CD4-positive, alpha-beta T cell treated with Interleukin-2 at 100 ng/mL for 4 hours (primary cell): ENCODE measurements around the gene RAB36.

Experiments
- DNase-seq: peaks from one replicate; pipeline ENCODE4 v3.0.0-alpha.2; 2020; ENCODE audit warnings: low spot score

RAB36 gene

DNA sequence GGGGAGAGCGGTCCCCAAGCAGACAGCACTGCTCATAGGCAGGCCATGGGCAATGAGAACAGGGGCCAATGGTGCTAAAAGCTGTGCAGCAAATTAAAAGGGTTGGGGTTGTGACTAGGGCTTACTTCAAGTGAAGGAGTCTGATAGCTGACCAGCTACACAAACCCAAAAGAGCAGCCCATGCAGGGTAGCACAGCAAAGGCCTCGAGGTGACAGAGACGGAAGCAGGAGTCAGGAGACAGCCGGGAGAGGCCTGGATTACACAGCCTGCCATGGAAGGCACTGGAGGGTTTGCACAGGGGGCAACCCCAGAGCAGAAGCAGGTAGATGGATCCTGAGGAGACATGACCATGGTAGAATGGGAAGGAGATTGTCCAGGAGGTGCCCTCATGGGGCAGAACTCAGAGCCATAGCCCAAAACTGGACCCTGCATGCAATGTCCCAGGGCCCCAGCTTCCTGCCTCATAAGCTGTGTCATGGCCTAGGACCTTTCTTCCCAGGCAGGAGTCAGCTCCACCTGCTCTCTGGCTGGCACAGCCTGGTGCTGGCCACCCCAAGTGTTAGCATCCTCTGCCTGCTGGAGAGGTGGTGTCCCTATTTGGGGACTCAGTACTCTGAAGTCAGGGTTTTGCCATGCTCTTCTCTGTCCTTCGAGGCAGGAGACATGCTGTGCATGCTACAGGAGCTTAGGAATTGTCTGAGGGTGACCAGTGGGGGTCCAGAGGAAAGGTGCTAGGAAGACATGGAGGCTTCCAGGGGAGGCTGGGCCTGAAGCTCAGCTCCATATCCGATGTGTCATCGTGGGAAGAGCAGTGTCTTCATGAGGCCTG lies 36.8 kb upstream of the RAB36 start:
- DNase-seq = no peak

DNA sequence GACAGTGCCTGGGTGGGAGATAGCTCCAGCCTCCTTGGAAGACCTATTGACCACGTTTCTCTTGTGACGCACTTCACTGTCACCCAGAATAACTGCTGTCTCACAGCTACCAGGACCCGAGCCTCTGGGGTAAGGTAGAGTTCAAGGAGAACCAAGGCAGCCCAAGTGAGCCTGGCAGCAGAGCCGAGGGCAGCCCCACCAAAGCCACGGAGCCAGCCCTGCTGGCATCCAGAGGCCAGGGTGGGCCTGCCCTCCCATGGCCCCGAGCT lies 36.3 kb upstream of the RAB36 start:
- no peak for DNase-seq

DNA sequence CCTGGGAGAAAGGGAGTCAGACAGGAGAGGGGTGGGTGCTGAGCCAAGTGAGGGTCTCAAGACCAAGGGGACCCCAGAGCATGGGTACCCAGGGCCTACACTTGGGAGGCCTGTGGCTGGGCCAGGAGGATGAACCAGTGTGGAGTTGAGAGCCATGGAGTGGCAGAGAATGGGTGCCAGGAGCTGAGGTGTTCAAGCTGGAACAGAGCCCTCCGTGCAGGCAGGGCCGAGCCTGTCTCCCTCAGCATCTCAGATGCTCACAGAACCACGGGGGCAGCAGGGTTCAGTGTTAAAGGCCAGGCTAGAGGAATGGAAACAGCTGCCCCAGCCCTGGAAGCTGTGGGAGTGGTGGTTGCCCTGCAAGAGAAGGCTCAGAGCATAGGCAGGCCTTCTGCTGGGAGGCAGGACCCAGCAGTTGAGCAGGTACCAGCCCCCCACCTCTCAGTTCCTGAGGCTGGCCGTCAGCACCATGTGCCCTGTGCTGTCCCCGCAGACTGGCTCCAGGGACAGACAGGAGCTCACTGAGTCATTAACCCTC lies 35.8 kb upstream of the RAB36 start:
- DNase-seq = no peak

DNA sequence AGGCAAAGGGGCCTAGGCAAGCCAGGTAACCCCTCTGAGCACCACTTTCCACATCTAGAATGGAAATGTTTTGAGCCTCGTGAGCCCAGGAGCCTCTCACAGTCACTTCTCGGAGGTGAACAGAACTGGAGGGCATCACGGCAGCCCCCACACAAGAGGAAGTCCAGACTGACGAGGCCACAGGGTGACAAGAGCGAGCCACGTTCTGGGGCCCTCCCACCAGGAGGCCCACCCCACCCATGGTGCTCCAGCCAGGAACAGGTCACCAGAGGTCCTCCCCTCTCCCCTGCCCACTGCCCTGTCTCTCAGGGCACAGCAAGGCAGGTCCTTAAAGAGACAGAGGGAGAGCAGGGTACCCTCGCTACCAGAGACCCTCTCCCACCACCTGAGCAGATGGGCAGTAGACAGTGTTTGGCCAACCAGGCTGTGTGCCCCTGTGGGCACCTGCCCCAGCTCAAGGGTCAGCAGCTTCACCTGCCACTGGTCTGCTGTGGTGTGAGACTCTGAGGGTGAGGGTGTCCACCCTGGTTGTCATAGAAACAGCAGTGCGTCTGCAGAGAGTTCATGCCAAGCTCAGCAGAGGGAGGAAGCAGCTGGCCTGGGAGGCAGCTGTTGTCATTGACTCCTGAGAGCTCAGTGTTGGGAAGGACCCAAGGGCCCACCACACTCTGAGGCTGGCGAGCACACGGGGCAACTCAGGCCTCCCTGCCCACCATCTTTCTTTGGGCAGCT lies 34.9 kb upstream of the RAB36 start:
- DNase-seq = no peak

DNA sequence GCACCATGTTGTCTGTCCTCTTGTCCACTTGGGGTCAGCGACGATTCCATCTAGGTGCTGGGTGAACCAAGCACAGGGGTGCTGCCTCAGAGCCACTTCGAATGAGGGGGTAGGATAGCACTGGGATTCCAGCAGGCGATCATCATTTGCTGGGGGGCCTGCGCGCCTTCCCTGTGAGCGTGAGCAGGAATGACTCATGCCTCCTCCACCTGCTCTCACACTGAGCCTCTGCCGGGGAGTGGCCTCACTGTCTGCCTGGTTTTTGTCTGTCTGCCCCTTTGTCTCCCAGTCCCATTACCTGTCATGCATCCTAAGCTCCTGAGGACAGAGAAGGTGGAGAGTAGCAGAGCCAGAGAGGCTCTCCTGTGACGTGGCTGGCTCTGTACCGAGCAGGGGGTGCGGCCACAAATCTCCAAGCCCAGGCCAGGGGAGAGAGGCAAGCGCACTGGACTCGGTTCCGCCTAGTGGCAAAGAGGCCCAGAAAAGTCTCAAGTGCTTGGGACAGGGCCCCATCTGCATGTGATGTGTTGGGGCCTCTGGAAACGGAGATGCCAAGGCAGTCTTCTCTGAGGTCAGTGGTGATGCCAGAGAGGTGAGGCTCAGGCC lies 34.3 kb upstream of the RAB36 start:
- DNase-seq = no peak

DNA sequence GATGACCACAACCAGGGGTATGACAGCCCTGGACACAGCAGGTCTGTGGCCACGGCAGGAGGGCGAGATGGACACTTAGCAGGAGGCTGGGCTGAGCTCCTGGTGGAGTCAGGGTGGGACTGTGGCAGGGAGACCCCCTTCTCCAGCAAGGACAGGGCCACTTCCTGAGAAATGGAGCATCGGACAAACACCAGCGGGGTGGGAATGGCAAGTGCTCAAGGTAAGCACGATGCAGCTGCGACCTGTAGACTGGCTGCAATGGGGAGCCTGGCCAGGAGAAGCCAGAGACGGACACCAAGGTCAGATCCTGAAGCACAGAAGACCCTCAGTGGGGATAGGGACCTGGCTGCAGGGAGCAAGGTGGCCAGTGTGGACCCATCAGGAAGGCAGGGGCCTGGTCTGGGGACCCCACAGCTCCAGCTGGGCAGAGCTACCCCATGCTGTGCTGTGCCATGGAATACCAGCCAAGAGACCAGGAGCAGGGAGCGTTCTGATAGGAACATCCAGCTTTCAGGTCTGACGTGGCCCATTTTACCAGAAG lies 32.7 kb upstream of the RAB36 start:
- DNase-seq = no peak

DNA sequence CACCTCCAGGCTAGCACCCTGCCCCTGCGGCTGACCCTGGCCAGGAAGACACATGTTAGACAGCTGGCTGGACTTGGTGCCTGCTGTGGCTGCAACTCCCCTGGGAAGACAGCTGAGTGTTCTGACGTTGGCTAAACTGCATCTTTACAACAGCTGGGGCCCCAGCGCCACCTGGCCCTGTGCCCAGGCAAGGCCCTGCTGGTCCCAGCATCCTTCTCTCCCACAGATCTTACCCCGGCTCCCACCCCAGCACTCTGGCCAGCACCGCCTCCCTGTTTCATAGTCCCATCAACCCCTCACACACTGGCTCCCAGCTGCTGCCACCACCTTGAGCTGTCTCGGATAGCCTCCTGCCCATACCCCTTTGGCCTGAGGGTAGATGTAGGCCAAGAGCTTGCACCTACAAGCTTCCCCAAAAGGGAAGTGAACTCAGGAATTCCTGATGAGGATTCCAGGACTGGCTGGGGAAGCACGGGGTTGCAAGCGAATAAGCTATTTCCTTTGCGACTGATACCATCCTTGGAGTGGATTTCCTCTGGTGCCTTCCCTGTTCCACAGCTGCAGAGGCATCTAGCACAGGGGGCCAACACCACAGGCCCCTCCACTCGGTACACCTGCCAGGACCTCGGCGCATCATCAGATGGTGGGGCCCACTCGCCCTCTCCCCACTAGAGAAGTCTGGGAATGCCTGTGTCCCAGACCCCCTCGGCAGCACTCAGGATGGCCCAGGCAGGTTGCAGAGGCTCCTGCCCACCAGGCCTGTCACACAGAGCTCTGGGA lies 32.0 kb upstream of the RAB36 start:
- DNase-seq = no peak

DNA sequence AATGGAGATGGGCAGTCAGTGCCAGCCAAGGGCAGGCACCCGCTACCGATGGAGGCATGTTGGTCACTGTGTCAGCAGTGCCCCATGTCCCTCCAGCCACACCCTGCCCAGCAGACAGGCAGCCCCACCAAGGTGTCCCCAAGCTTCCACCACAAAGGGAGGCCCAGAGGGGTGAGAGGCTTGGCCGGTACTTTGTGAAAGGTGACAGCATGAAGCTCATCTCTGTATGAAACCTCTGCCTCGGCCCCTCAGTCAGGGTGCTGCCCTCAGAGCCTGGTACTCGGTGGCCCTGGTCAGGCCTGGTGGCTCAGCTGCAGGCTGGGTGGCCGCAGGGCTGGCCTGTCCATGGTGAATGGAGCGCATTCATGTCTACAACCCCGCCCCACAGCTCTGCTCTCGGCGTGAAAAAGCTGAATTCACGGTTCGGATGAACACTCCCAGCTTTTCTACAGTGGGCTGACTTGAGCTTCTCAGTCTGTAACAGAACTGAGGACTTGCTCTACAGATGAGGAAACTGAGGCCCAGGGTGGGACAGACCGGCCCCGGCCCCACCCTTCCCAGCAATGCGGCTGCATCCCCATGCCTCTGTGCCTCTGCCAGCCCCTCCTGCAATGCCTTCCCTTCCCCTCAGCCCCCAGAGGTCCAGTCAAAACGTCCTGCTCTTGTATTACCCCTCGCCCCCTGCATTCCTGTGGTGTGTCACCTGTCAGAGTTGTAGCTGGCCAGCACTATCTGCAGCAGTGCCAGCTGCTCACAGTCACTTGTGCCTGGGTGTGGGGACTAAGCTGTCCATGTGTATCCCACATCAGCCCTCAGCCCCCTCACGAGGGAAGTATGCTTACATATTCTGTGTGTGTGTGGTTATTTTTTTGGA lies 31.2 kb upstream of the RAB36 start:
- DNase-seq = no peak

DNA sequence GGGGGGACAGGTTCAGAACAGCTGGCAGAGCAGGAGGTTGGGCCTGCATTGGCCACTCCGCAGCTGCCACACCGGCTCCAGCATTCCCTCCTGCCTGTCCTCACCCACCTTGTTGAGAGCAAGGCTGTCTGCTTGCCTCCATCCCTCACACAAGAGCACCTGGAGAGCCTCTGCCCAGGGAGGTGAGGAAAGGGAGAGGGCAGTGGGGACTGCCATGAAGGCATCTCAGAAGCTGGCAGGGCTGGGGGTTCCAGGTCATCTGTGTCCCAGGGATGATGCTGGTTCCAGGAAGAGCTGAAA lies 30.6 kb upstream of the RAB36 start:
- DNase-seq = no peak

DNA sequence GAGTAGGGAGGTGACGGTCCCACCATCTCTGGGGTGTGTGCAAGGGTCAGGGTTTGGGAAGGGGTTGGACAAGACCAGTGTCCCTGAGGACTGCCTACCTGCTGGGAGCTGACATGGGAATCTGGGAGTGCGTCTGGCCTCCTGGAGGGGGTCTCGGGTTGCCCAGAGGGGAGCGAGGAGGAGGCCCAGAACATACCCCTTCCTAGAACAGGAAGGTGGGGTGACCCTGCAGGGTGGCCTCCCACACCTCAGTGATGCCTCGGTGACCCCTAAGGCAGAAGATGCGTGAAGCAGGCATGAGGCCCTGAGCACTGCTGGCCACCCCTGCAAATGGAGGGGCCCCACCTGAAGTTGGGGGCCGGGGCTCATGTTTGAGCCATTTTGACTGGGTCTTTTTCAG lies 29.9 kb upstream of the RAB36 start:
- no peak for DNase-seq

DNA sequence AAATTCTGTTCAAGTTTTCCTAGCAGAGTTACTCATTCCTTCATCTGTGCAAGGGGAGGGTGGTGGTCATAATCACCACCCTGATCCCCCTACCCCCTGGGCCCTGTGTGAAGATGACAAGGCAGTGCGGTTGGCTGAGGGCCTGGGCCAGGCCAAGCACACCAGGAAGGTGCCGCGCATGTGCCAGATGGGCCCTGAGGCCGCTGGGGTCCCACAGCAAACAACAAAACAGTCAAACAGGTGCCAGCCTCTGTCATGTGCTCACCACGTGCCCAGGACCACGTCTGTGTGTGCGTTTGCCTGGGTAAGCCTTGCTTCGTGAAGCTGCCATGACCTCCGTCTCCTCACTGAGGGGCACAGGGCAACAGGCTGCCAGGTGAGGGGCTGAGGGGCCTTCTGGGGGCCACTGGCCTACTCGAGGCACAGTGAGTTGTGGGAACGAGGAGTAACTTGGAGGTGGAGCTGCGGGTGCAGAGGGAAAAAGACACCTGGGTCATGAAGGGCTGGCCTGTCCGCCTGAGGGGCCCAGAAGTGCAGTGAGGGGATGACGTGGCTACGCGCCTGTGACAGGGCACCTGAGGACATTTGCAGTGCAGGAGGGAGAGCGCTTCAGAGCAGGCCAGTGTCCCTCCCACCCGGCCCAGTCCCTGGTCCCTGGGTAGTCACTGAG lies 29.3 kb upstream of the RAB36 start:
- DNase-seq = no peak

DNA sequence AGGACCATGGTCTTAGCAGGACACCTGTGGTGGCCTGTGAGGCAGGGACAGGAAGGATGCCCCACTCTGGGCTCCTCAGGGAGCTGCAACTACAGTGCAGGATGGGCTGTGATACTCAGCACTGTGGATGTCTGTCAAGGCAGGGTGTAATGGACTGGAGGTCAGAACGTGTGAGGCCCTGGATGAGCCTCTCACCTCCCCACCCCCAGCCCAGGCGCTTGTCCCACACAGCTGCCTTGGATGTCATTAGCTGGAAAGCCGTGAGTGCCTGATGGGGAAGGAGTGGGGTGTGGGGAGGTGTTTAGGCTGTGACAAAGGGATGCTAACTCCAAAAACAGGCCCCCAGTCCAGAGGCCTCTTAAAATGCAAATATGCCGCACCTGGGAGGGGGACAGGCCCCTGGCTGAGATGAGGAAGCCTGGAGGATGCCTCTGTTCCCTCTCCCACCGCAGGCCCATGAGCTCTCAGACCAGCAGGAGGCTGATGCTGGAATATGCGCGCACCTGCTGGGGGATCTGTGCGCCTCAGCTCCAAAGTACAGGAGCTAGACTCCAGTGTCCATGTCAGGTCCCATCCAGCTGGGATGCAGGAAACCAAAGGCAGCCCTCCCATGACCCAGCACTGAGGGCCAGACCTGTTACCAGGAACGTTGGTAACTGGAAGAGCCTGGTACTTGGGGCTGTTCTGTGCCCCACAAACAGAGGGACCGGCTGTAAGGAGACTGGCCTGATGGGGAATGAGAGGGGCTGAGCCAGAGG lies 28.6 kb upstream of the RAB36 start:
- DNase-seq = no peak

DNA sequence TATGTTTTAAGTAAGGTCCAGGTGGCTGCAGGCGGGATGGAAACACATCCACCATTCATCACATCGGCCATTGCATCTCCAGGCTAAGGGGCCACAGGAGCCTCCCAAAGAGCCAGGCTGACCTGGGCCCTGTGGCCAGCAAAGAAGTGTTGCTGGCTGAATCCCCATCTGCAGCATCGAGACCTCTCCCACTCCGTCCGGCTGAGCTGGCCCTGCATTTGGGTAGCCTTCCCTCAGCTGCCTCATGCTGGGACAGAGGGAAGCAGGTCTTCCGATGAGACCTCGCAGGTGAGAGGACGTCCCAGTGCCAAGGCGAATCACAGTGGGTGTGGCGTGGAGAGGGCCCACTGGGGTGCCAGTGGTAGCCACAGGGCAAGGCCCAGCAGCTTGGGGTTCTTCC lies 28.0 kb upstream of the RAB36 start:
- no peak for DNase-seq

DNA sequence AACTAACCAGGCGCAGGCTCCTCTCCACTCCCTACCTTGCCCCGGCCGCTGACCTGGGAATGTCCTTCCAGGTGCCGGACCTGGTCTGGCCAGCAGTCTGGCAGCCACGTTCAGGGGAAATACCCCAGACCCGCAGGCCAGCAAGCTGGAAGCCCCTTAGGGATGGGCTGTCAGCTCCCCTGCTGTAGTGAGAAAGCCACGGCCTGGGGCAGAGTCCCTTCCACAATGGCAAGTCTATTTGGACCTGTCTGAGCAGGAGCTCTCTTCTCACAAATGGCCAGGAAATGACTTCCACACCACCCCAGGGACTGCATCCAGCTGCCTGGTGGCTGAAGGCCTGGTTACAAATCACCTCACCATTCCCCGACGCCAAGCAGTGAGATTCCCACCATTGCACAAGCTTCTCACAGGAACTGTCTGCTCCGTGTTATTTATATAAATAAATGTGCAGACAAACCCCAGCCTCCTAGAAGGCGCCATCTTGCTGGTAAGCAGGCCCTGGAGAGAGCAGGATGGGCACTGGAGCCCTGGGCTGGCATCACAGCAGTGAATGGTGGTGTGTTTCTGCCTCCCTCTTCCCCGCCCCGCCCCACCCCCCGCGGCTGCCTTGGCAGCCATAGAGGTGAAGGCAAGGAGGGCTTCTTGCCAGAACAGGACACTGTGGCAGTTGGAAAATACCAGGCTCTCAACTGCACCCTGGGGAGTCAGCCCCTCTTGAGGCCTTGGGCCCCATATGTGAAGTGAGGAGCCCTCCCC lies 27.2 kb upstream of the RAB36 start:
- no peak for DNase-seq

DNA sequence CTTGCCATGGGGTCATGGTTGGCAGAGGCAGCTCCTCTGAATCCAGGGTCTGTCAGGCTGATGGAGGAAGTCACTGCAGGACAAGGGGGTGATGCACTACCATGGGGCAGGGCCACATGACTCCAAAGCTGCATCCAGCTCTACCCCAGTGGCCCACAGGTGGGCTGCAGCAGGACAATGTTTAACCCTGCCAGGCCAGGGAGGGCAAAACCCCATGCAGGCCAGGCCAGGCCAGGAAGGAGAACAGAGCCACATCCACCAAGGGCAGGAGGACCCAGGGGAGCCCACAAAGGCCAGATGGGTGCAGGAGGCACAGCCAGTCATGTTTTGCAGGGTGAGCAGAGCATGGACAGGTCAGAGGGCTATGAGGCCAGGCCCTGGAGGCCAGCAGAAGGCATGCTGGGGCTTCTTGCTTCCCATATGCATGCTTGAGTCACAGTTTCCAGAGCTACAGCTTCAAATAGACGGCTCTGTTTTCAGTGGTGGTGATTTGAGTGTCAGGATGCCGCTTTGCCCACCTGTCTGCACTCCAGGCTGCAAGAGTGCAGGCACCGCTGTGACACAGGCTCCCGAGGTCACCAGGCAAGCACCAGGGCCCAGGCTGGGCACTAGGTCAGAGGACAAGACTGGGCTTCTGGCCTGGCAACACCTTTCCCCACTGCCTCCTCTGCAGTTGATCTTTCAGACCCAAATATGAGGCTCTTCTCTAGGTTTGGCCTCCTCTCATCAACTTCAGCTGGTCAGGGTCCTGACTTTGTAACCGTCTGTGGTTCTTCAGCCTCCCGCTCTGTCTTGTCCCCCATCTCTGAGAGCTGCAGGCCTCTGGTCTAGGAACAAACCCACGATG lies 26.4 kb upstream of the RAB36 start:
- no peak for DNase-seq

DNA sequence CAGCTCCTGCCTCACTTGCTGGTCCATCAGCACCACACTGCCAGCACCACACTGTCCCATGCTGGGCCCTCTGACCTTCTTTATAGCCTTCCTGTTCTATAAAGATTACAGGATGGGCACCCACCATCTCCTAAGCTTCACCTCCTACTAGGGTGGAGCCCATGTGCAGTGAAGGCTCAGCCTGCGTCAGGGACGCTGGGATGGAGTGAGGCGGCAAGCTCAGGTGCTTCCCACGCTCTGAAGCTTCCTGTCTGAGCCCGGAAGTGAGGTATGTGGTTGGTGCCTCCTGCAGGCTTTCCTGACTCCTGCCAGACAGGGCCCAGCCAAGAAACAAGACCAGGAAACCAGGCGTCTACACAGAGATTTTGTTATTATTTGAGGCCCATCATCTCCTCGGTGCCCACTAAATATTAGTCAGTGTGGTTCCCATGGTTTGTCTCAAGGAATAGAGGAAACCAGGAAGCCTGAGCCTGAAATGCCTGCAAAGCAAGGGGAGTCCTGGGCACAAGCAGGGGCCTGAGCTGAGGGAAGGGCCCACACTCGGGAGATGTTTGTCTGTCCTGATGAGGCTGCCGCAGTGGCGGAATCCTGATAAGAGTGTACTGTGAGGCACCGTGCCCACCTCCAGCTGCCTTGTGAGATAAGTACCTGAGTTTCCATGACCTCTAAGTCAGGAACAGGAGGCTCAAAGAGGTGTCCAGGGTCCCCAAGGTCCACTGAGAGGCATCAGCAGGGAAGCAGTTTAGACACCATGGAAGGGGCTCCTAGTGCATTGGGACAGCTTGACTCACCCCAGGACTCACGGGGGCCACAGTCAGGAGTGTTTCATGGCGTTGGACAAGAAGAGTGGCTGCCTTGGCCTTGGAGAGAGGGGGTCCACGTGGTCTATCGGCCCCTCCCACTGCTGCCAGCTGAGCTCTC lies 25.5 kb upstream of the RAB36 start:
- peak; percentile 60 for DNase-seq

DNA sequence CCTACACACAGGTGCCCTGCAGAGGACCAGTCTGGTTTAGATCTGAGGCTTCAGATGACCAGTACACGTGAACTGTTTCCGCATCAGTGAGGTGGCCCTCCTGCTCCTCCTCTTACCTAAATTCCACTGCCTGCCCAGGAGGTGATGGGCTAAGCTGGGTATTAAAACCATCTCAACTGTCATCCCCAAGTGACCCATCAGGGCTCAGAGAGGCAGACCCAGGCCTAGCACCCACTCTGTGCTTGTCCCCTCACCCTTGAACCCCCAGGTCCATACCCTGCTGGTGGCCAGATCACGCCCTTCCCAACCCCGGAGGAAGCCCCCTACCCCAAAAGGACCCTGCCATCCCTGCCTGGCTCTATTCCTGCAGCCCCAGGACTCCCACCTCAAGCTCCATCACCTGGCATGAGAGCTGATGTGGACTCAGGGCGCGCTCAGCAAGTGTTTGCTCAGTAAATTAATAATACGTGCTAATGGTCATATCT lies 24.8 kb upstream of the RAB36 start:
- no peak for DNase-seq
